22Rv1 (cell line): ENCODE results near the gene TMEM167A.

Experiments
- H3K27ac ChIP-seq: fragments of 450-650 bp; 2 replicates; pipeline ENCODE4 v1.5.1; 2017
- CTCF ChIP-seq: fragments of 450-650 bp; IDR thresholded peaks from 2 replicates; pipeline ENCODE4 v1.5.1; 2017; ENCODE audit warnings: mild to moderate bottlenecking
- ZFX ChIP-seq: fragments of 450-650 bp; IDR thresholded peaks from 2 replicates; pipeline ENCODE4 v1.6.1; 2017; ENCODE audit warnings: antibody characterized with exemption, borderline replicate concordance

Gene TMEM167A

GRCh38 chr5:83025690-83026478 is 51.3 kb downstream of the TMEM167A start:
- TF ChIP-seq CTCF: no peak
- TF ChIP-seq ZFX: no peak
- no peak overlapping the region for H3K27ac ChIP-seq

GRCh38 chr5:83022334-83022733 is 54.9 kb downstream of the TMEM167A start:
- TF ChIP-seq CTCF (no peak), ZFX (no peak)
- no peak overlapping the region for H3K27ac ChIP-seq

GRCh38 chr5:83015676-83016075 is 61.5 kb downstream of the TMEM167A start:
- no peak overlapping the region for H3K27ac ChIP-seq
- TF ChIP-seq CTCF: no peak
- TF ChIP-seq ZFX: no peak

- no peak overlapping the region for H3K27ac ChIP-seq
- TF ChIP-seq ZFX (no peak), CTCF (no peak)
These were observed 65.2 kb downstream of the TMEM167A start for GRCh38 chr5:83011985-83012384.

- no peak overlapping the region for H3K27ac ChIP-seq
- TF ChIP-seq CTCF (no peak), ZFX (no peak)
These were observed 67.8 kb downstream of the TMEM167A start for GRCh38 chr5:83009408-83009807.

GRCh38 chr5:83007755-83008154 is 69.4 kb downstream of the TMEM167A start:
- no peak for TF ChIP-seq ZFX
- no peak for TF ChIP-seq CTCF
- no peak overlapping the region for H3K27ac ChIP-seq

GRCh38 chr5:83006683-83007283 is 70.4 kb downstream of the TMEM167A start:
- no peak for TF ChIP-seq ZFX
- no peak for TF ChIP-seq CTCF

More at GRCh38 chr5:83006683-83007283, 70.4 kb downstream of the TMEM167A start:
- no peak overlapping the region for H3K27ac ChIP-seq
